Measurements from ENCODE around the gene EPGN. TPM values are rescaled to one million over a fixed set of nuclear protein-coding genes. Genes with fewer than 3 reads are reported as not detected.

The EPGN gene
- total and polyA plus RNA-seq, 10 donors = 0.05 to 1.2 (median 0.46) TPM; not detected in 7

- Histone ChIP-seq H3K27me3 (replicated peaks in 1 of 7) (peaks cover 3 to 35% (median 19%) of the 10 kb centered on the region in 7 donors), H3K4me3 (peak overlapping the region in 4 of 8 donors; percentile 28 to 65 (median 32))
These were observed 57.5 kb downstream of the EPGN start for GRCh38 chr4:74365761-74366160.

More at GRCh38 chr4:74365761-74366160, 57.5 kb downstream of the EPGN start:
- WGBS, 5 donors = 12 to 36% (median 17%) methylated on average over 11 of the region's 11 CpGs
- TF ChIP-seq POLR2A (IDR thresholded peaks at IDR 0.05) (no peak), CTCF (IDR thresholded peaks at IDR 0.05 in 8 of 11, conservative IDR thresholded peaks at IDR 0.05 in 3 of 11) (no peak), POLR2AphosphoS5 (IDR thresholded peaks at IDR 0.05) (no peak)
- peaks cover 11 to 28% (median 17%) of the 10 kb centered on the region in 6 donors for H3K4me1 ChIP-seq
- H3K36me3 ChIP-seq = no peaks in the 10 kb centered on the region
- DNase-seq = peak; percentile 59
- intact Hi-C loops (cut with DNase I; ENCODE audit: low total_unique reads) = no loop called here
- H3K9me3 ChIP-seq = no peaks in the 10 kb centered on the region
- no peak overlapping the region for H3K27ac ChIP-seq

Other genes with a start within 250 kb of the EPGN start
- 10 to 100 TPM in 2 of 7 donors, 1 to 10 TPM in 5; 4.1 to 15.6 (median 9.1) TPM for gene CXCL2, start 209.3 kb upstream of the EPGN start, total RNA-seq
- 1 to 10 TPM; 2.9 to 9.3 (median 6.3) TPM for gene CXCL2, start 209.3 kb upstream of the EPGN start, polyA plus RNA-seq
- 10 to 100 TPM in 6 of 7 donors, 1 to 10 TPM in 1; 9.2 to 19.7 (median 14.9) TPM for gene MTHFD2L, start 150.4 kb upstream of the EPGN start, total RNA-seq
- gene MTHFD2L, start 150.4 kb upstream of the EPGN start, polyA plus RNA-seq = 10 to 100 TPM in 1 of 3 donors, 1 to 10 TPM in 2; 7.8 to 10.4 (median 9.3) TPM
- 10 to 100 TPM in 1 of 7 donors, 1 to 10 TPM in 3, under 1 TPM in 3; 0.13 to 12.3 (median 1.3) TPM for gene EREG, start 56.7 kb downstream of the EPGN start, total RNA-seq
- gene EREG, start 56.7 kb downstream of the EPGN start, polyA plus RNA-seq = under 1 TPM; 0.03 to 0.17 (median 0.07) TPM
- 10 to 100 TPM in 3 of 7 donors, 1 to 10 TPM in 3, under 1 TPM in 1; 0.57 to 37.4 (median 5.4) TPM for gene AREG, start 136.7 kb downstream of the EPGN start, total RNA-seq
- 1 to 10 TPM in 1 of 3 donors, under 1 TPM in 2; 0.51 to 5.6 (median 0.63) TPM for gene AREG, start 136.7 kb downstream of the EPGN start, polyA plus RNA-seq